HG02588 (cell line): ENCODE data around the gene TPRA1.
"Not testable (repeated sequence)": the region's sequence is repeated elsewhere in the genome, so short reads cannot be mapped to it uniquely, and the experiment has no call there.

ENCODE experiments used
- ATAC-seq: cut with Tn5 transposase; IDR thresholded peaks from one replicate; pipeline ENCODE4 v1.9.1; 2021; ENCODE audit warnings: mild to moderate bottlenecking, moderate library complexity; ENCODE audit not compliant: unreplicated experiment

Gene TPRA1

DNA sequence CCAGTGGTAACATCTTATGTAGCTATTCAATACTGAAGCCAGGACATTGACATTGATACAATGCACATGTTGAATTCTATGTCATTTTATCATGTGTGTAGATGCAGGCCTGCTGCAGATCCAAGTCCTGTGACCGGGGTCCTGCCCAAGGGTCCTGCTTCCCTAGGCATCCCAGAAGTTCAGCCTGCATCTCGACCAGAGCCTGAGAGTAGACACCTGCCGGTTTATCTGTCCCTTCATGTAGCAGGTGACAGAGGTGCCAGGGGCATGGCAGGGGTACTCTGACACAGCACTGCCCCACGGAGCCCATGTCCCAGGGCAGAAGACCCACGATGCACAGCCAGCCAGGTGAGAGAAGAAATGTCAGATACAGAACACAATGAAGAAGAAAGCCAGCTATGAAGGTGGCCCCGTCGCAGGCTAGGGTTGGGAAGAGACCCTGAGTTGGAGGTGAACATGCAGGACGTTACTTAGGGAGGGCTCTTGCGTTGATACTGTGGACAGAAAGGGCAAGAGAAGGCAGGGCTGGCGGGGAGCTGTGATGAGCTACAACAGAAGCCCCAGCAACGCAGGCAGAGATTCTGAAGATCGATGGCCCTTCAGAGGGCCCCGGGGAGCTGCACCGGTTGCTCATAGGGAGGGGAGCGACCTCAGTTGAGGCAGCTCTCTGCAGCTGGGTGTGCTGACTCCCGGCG is 51.0 kb downstream of the TPRA1 start:
- ATAC-seq = no peak

DNA sequence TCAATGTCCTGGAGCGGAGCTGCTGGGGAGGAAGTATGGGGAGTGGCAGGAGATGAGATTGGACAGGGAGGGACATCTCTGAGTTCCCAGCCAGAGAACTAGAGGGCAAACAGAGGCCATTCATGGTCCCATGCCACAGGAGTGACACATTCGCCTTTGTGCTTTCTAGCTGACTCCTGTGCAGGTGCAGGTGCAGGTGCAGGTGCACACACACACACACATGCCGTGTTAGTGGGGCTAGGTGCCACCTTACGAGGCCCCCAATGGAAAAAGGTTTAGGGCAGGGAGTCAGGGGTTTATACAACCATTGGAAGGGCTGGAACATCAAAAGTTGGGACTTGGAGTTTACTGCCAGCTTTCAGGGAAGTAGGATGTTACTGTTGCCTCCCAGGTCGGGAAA is 52.0 kb downstream of the TPRA1 start:
- no peak for ATAC-seq

GRCh38 chr3:127536830-127537812 is 53.4 kb downstream of the TPRA1 start:
- ATAC-seq = no peak

DNA sequence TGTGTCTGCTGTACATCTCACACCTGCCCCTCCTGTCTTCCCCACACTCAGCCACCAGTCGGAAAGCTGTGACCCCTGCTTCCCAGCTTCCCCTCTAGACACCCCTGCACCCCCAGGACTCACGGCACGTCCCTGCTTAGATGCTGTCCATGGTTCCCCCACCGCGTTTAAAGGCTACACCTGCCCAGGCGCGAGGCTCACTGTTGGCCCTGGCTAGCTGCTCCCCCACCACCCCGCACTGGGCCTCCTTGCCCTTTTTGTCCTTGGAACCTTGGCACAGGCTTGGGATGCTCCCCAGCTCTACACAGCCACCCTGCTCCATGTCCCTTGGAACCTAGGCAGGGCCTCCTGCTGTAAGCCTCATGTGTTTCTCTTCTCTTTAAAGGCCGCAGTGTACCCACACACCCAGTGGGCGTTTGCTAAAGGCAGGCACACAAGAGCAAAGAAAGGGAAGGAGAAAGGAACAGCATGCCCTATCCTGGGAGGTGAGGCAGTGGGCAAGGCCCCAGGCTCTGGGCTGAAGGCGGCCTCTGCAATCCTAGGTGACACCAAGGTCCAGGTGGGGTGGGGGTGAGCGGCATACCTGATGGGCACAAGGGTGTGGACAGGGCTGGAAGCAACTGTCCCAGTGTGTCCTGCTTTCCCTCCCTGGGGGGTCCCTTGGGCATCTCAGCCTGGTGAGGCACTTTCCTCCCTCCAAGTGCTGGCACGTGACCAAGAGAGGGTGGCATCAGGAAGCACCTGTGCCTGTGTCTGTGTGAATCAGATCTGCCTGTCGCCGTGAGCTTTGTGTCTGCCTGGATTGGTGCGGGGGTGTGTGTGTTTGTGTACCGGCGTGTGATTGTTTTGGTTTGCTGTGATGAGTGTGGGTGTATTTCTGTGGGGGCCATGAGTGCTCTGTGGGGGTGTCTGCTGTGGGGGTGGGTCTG is 54.4 kb downstream of the TPRA1 start:
- no peak for ATAC-seq

- ATAC-seq = no peak
These were observed 55.3 kb downstream of the TPRA1 start for GRCh38 chr3:127535106-127535785.

DNA sequence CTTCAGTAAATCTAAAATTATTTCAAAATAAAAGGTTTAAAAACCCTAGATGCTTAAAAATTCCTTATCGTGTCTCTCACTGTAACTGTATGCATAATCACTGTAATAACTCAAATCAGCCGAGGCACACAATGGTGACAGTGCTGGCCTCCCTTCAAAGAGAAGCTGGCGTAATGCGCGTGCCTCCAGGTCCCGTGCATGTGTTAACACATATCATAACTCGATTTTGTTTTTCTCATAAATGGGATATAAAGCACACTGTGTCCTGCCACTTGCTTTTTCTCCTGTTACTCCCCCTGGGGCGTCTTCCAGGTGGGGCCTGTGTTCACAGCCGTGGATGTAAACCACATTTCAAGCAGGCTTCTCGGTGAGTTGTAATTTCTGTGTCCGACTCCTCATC is 56.0 kb downstream of the TPRA1 start:
- no peak for ATAC-seq

DNA sequence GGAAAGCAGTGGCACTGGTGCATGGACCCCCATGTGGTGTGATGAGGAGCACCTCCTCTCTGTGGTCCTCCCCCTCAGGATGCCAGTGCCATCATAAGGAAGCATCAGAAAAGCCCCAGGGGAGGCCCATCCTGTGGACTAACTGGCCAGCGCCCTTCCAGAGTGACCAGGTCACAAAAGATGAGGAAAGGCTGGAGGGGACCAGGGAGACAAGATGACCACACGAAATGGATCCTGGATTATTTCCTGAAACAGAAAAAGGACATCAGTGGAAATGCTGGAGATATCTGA is 56.4 kb downstream of the TPRA1 start:
- ATAC-seq = no peak

GRCh38 chr3:127532561-127533203 is 57.9 kb downstream of the TPRA1 start:
- no peak for ATAC-seq

DNA sequence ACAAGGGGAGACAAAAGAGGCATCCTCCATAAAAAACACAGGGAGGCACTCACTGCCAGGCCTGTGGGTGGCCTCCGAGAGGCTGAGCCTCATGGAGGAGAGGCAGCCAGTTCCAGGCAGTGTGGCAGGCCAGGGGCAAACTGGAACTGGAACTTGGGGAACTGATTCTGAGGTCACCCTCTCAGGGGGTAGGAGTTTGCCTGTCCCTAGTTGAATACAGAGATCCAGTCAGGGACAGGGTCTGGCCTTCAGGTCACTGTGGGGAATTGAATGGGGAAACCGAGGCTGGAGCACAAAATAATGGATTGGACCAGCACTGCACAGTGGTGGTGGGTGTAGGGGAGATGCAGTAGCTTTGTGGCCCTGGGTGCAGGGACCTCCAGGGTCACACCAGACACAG is 58.7 kb downstream of the TPRA1 start:
- no peak for ATAC-seq

DNA sequence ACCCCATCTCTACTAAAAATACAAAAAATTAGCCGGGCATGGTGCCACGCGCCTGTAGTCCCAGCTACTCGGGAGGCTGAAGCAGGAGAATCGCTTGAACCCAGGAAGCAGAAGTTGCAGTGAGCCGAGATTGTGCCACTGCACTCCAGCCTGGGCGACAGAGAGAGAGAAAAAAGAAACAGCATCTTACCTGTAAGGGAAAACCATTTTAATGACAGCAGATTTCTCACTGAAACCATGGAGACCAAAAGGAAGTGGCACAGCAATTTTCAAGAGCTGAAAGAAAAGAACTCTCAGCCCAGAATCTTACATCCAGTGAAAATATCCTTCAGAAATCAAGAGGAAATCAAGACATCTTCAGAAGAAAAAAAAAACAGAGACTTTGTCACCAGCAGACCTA is 59.7 kb downstream of the TPRA1 start:
- not testable (repeated sequence) for ATAC-seq

GRCh38 chr3:127529346-127530188 is 61.0 kb downstream of the TPRA1 start:
- no peak for ATAC-seq

- ATAC-seq = no peak
These were observed 65.2 kb downstream of the TPRA1 start for GRCh38 chr3:127525373-127525772.

GRCh38 chr3:127524296-127524896 is 66.1 kb downstream of the TPRA1 start:
- no peak for ATAC-seq
